NCI-H2029 (cell line): Measurements from ENCODE around the gene NEUROD2.

Experiments
- DNase-seq: peaks from one replicate; lab custom pipeline; 2025; lab: John Stamatoyannopoulos, UW

The NEUROD2 gene

GRCh38 chr17:39634384-39634871 lies 26.7 kb upstream of the NEUROD2 start:
- DNase-seq = peak; percentile 36

GRCh38 chr17:39633570-39634183 lies 26.0 kb upstream of the NEUROD2 start:
- no peak for DNase-seq

- DNase-seq = peak; percentile 39
Measured at GRCh38 chr17:39632153-39632941, 24.6 kb upstream of the NEUROD2 start.

- DNase-seq = peak; percentile 70
Measured at GRCh38 chr17:39631403-39631802, 23.7 kb upstream of the NEUROD2 start.

- no peak for DNase-seq
Measured at GRCh38 chr17:39629898-39630297, 22.2 kb upstream of the NEUROD2 start.

GRCh38 chr17:39629494-39629880 lies 21.8 kb upstream of the NEUROD2 start:
- no peak for DNase-seq

- peak; percentile 34 for DNase-seq
Measured at GRCh38 chr17:39628655-39629493, 21.2 kb upstream of the NEUROD2 start.

- DNase-seq = no peak
Measured at GRCh38 chr17:39627712-39628516, 20.2 kb upstream of the NEUROD2 start.

GRCh38 chr17:39627047-39627711 lies 19.5 kb upstream of the NEUROD2 start:
- DNase-seq = no peak

- no peak for DNase-seq
Measured at GRCh38 chr17:39626171-39627046, 18.7 kb upstream of the NEUROD2 start, which contains the start of gene PPP1R1B. TSS of gene PPP1R1B (plus strand) at chr17:39626952. CDS start at chr17:39627393, 441 bp downstream.

GRCh38 chr17:39625198-39625785 lies 17.6 kb upstream of the NEUROD2 start:
- DNase-seq = no peak

GRCh38 chr17:39624313-39624712 lies 16.6 kb upstream of the NEUROD2 start:
- DNase-seq = no peak

GRCh38 chr17:39623356-39623950 lies 15.7 kb upstream of the NEUROD2 start:
- DNase-seq = peak; percentile 50

- DNase-seq = no peak
Measured at GRCh38 chr17:39622380-39623006, 14.8 kb upstream of the NEUROD2 start.

GRCh38 chr17:39621523-39622379 lies 14.0 kb upstream of the NEUROD2 start:
- DNase-seq = peak; percentile 54

GRCh38 chr17:39619786-39620101 lies 12.0 kb upstream of the NEUROD2 start:
- DNase-seq = no peak

- no peak for DNase-seq
Measured at GRCh38 chr17:39618956-39619785, 11.5 kb upstream of the NEUROD2 start.
